Common myeloid progenitor, CD34-positive (primary cell): ENCODE measurements around the gene GNA12.

ENCODE experiments used
- CTCF ChIA-PET: fragments of 350-600 bp; sonication (Branson Sonifier 250); formaldehyde crosslinking; loops from one replicate; lab custom pipeline; 2021; ENCODE audit warnings: antibody characterized with exemption; lab: Charles Lee
- POLR2A ChIA-PET: fragments of 350-600 bp; sonication (Branson Sonifier 250); formaldehyde crosslinking; loops from one replicate; lab custom pipeline; 2021; ENCODE audit warnings: antibody characterized with exemption; lab: Charles Lee
- DNase-seq, 3 donors: peaks; one replicate each; pipeline versions ENCODE4 v3.0.0 to v3.0.0-alpha.2; 2013
- H3K27ac ChIP-seq, 2 experiments: 1 replicate in 1 of 2; 2 replicates in 1 of 2; pipeline ENCODE4 v1.7.0; 2013; ENCODE audit warnings: inconsistent platforms in 2 of 2, low read length in 2 of 2, mild to moderate bottlenecking in 2 of 2, low read depth in 1 of 2, moderate library complexity in 1 of 2; ENCODE audit not compliant: severe bottlenecking in 2 of 2, insufficient read depth in 1 of 2, poor library complexity in 1 of 2
- H3K27me3 ChIP-seq, 5 experiments: replicated peaks in 2 of 5; 1 replicate in 3 of 5; 2 replicates in 2 of 5; pipeline versions ENCODE4 v1.6.1 to v1.7.0; 2013; ENCODE audit warnings: low read length in 4 of 5, mild to moderate bottlenecking in 2 of 5, moderate library complexity in 2 of 5, inconsistent platforms in 1 of 5; ENCODE audit not compliant: insufficient read depth in 5 of 5, control insufficient read depth in 4 of 5
- H3K36me3 ChIP-seq, 4 experiments: 1 replicate in 2 of 4; 2 replicates in 2 of 4; pipeline versions ENCODE4 v1.6.1 to v1.7.0; 2013; ENCODE audit warnings: low read length in 3 of 4, control low read depth in 1 of 4, mild to moderate bottlenecking in 1 of 4; ENCODE audit not compliant: control insufficient read depth in 4 of 4, insufficient read depth in 4 of 4
- H3K4me1 ChIP-seq, 4 experiments: 1 replicate in 3 of 4; 2 replicates in 1 of 4; pipeline versions ENCODE4 v1.6.1 to v1.7.1; 2013; ENCODE audit warnings: low read length in 3 of 4, mild to moderate bottlenecking in 3 of 4, control low read depth in 1 of 4, inconsistent platforms in 1 of 4, moderate library complexity in 1 of 4; ENCODE audit not compliant: control insufficient read depth in 4 of 4, insufficient read depth in 4 of 4; ENCODE audit errors: control extremely low read depth in 1 of 4
- H3K4me3 ChIP-seq, 7 experiments: 1 replicate in 4 of 7; 2 replicates in 3 of 7; pipeline versions ENCODE4 v1.5.1 to v1.7.0; 2013; ENCODE audit warnings: mild to moderate bottlenecking in 7 of 7, low read length in 6 of 7, moderate library complexity in 6 of 7, inconsistent platforms in 2 of 7, low read depth in 2 of 7, control low read depth in 1 of 7; ENCODE audit not compliant: insufficient read depth in 4 of 7, control insufficient read depth in 1 of 7; ENCODE audit errors: extremely low read depth in 1 of 7
- H3K9me3 ChIP-seq, 5 experiments: 1 replicate in 4 of 5; 2 replicates in 1 of 5; pipeline versions ENCODE4 v1.6.1 to v1.7.1; 2013; ENCODE audit warnings: low read length in 4 of 5, mild to moderate bottlenecking in 2 of 5, inconsistent platforms in 1 of 5, low read depth in 1 of 5, moderate library complexity in 1 of 5; ENCODE audit not compliant: control insufficient read depth in 4 of 5, insufficient read depth in 2 of 5; ENCODE audit errors: control extremely low read depth in 1 of 5
- WGBS: methylation state at CpG from one replicate; pipeline ENCODE4 v1.1.5; 2013; ENCODE audit not compliant: insufficient coverage; 5-methylcytosine and 5-hydroxymethylcytosine counted together

The GNA12 gene

DNA sequence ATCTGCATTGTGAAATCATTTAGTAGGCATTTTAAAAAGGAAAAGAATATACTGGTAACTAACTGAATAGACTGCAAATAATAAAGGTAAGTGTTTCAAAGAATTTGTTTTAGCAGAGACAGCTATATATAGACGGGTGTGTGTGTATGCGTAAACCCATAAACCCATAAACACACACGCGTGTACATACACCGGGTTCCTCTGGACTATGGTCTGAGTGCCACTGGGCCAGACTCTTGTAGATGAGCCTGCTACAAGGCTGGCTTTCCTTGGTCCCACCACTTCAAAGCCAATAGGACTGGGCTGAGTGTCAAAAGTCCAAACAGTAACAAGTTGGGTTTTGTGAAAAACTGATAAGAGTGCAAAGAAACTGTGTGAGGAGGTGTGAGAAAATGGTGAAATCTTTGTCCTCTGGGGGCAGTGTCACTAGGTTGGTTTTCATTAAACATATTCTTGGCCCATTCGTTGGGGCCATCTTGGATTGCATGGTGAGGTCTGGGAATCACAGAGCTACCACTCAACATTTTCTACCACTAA lies 39.8 kb downstream of the GNA12 start:
- WGBS: 97% methylated on average over 5 of the region's 6 CpGs
- no peak for DNase-seq

DNA sequence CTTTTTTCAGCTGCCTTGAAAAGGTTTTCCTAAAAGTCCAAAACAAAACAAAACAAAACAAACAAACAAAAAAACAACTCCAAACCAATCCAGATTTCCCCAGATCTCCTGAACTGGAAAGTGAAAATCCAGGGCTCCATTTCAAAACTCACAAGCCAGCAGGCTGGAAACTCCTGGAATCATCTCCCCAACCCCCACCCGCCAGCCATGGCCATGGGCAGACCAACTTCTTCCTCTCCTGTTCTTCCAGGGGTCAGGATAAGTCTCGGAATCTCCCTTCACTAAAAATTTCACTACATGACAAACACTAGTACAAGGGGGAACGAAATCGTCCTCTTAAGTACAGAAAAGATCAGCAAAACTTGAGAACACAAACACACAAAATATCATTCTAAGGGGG lies 40.4 kb downstream of the GNA12 start:
- H3K36me3 ChIP-seq: no peaks in the 10 kb centered on the region
- ChIA-PET CTCF (interaction anchor here (0.7 to 2.2 kb wide), 6 partner anchors 9 to 65 kb away, joined by 3 to 10 read pairs (median 4); no protein-coding TSS in a partner anchor), POLR2A (no interaction called here)
- H3K27me3 ChIP-seq: no peaks in the 10 kb centered on the region
- no peaks in the 10 kb centered on the region for H3K9me3 ChIP-seq
- WGBS: 100% methylated on average over 1 of the region's 4 CpGs
- no peak overlapping the region for H3K27ac ChIP-seq
- no peak for DNase-seq
- H3K4me3 ChIP-seq: no peak overlapping the region
- peaks cover 19 to 79% (median 64%) of the 10 kb centered on the region in 4 experiments for H3K4me1 ChIP-seq

More for the DNA sequence above, 39.8 kb downstream of the GNA12 start:
- H3K4me3 ChIP-seq: no peak overlapping the region
- ChIA-PET CTCF (interaction anchor here (0.7 to 2.2 kb wide), 10 partner anchors 9 to 90 kb away, joined by 3 to 10 read pairs (median 4); no protein-coding TSS in a partner anchor), POLR2A (no interaction called here)
- no peak overlapping the region for H3K27ac ChIP-seq
- no peaks in the 10 kb centered on the region for H3K36me3 ChIP-seq
- no peaks in the 10 kb centered on the region for H3K9me3 ChIP-seq
- H3K27me3 ChIP-seq: no peaks in the 10 kb centered on the region
- H3K4me1 ChIP-seq: peaks cover 14 to 79% (median 62%) of the 10 kb centered on the region in 4 experiments

DNA sequence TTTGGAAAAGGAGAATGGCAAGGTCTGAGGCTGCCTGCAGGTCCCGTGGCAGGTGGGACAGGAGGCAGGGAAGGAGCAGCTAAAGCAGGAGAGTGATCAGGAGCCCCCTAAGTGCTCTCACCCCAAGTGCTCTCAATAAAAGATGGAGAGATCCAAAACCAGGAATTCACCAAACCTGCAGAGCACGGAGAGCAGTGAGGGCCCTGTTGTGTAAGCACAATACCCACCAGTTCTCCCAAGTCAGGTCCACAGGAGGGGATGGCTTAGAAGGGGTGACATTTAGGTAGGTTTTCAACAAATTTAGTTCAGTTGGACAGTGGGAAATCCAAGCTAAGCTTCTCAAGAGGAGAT lies 40.8 kb downstream of the GNA12 start:
- CTCF ChIA-PET: interaction anchor here (0.7 to 1.1 kb wide), 2 partner anchors 10 to 18 kb away, joined by 3 to 4 read pairs; no protein-coding TSS in a partner anchor
- Histone ChIP-seq H3K27me3 (no peaks in the 10 kb centered on the region), H3K9me3 (no peaks in the 10 kb centered on the region), H3K4me1 (peaks cover 23 to 79% (median 62%) of the 10 kb centered on the region in 4 experiments), H3K36me3 (no peaks in the 10 kb centered on the region), H3K4me3 (no peak overlapping the region), H3K27ac (no peak overlapping the region)
- POLR2A ChIA-PET: no interaction called here
- DNase-seq: no peak
- WGBS: 100% methylated on average over 1 of the region's 2 CpGs

- Histone ChIP-seq H3K27ac (no peak overlapping the region), H3K4me3 (no peak overlapping the region), H3K27me3 (no peaks in the 10 kb centered on the region), H3K4me1 (peaks cover 23 to 78% (median 59%) of the 10 kb centered on the region in 4 experiments), H3K9me3 (no peaks in the 10 kb centered on the region), H3K36me3 (no peaks in the 10 kb centered on the region)
- DNase-seq: no peak
- ChIA-PET CTCF (interaction anchor here (0.9 to 1.5 kb wide), 4 partner anchors 11 to 89 kb away, joined by 3 to 5 read pairs (median 3); no protein-coding TSS in a partner anchor), POLR2A (no interaction called here)
- 91% methylated on average over 27 of the region's 28 CpGs for WGBS
Measured at GRCh38 chr7:2802504-2803341, 41.4 kb downstream of the GNA12 start.

GRCh38 chr7:2802101-2802500 lies 42.0 kb downstream of the GNA12 start:
- Histone ChIP-seq H3K36me3 (no peaks in the 10 kb centered on the region), H3K9me3 (no peaks in the 10 kb centered on the region), H3K27me3 (no peaks in the 10 kb centered on the region), H3K27ac (no peak overlapping the region), H3K4me3 (no peak overlapping the region), H3K4me1 (peaks cover 18 to 75% (median 59%) of the 10 kb centered on the region in 4 experiments)
- CTCF ChIA-PET: interaction anchor here (0.9 to 1.6 kb wide), 6 partner anchors 12 to 89 kb away, joined by 3 to 5 read pairs (median 3); no protein-coding TSS in a partner anchor
- POLR2A ChIA-PET: no interaction called here
- WGBS: no CpG with 5 or more reads among the region's 2 CpGs
- no peak for DNase-seq

DNA sequence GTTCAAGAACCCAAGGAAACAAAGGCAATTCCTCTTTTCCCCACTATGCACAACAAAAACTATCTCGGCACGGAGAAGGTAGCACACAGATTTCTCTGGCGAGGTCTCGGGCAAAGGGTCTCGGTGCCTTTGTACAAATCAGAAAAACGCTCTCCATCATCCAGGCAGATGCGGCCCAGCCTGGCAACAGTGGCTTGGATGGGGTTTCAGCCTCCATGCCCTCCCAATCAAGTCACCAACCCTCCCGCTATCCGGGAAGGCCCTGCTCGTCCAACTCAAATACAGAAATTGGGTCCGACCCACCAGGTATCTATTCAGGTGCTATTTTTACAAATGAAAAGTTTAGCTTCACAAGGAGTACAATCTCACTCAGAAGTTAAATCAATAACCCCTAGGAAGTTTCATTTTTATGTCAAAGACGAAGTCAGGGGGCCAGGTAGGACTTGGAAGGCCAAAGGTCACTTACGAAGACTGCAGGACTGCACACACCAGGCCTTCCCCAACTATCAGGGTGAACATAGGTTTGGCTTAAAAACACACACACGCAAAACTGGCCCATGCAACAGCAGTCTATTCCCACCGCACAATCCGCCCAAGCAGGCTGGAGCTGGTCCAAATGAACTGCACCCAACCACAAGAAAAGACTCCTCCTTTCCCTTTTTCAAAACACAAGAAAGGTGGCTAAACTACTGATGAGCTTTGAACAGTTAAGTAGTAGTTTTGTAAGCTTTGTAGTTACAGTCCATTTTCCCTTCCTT lies 43.0 kb downstream of the GNA12 start:
- peak overlapping the region in 3 of 7 experiments; percentile 9 to 26 (median 12) for H3K4me3 ChIP-seq
- ChIA-PET POLR2A (interaction anchor here (1.0 kb wide), 1 partner anchor 66 kb away, joined by 3 read pairs; no protein-coding TSS in a partner anchor), CTCF (interaction anchor here (0.9 to 1.9 kb wide), 7 partner anchors 13 to 88 kb away, joined by 3 to 7 read pairs (median 4); no protein-coding TSS in a partner anchor)
- H3K27ac ChIP-seq: peak overlapping the region; percentile 8 to 46
- no peaks in the 10 kb centered on the region for H3K36me3 ChIP-seq
- 93% methylated on average over 12 of the region's 16 CpGs for WGBS
- H3K4me1 ChIP-seq: peaks cover 17 to 80% (median 59%) of the 10 kb centered on the region in 4 experiments
- H3K27me3 ChIP-seq: no peaks in the 10 kb centered on the region
- DNase-seq: peak; percentile 67 to 88 (median 86)
- no peaks in the 10 kb centered on the region for H3K9me3 ChIP-seq
